ENCODE results near the gene RPS19BP1. TPM values are rescaled to one million over a fixed set of nuclear protein-coding genes. Genes with fewer than 3 reads are reported as not detected.

Gene RPS19BP1
- total RNA-seq, 2 donors from 2014 or later: 65.5 to 70.3 TPM

DNA sequence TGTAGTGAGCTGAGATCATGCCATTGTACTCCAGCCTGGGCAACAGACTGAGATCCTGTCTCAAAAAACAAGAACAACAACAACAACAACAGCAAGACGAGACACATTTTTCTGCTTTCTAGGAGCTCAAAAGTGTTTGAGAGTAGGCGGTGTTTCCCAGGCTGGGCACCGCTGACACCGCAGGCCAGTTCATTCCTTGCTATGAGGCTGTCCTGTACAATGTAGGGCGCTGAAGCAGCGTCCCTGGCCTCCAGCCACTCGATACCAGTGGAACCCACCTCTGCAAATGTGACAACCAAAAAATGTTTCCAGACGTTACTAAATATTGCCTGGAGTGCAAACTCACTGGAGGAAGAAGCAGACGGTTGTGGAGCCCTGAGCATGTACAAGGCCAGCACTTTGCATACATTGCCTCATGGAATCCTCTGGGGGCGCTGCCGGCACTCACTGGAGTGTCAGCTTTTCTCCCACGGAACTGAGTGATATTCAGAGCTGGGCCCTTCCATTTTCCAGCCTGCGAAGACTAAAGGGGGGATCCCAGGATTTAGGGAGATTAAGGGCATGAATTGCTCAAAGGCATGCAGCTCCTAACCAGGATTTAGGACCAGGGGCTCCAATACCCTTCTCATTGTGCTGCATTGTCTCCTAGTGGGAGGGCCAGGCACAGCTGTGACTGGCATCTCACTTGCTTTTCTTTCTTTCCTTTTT is 36.3 kb downstream of the RPS19BP1 start:
- no peaks in the 10 kb centered on the region for H3K9me3 ChIP-seq (ENCODE audit: control insufficient read depth, low read length)
- no peaks in the 10 kb centered on the region for H3K9me3 Mint-ChIP-seq
- H3K9ac ChIP-seq (ENCODE audit: extremely low read depth, low read length, poor library complexity, severe bottlenecking): no peak overlapping the region
- WGBS, 2 experiments (ENCODE audit: insufficient coverage in 1 of 2, insufficient read length in 1 of 2): 61% methylated on average over 11 to 13 of the region's 13 CpGs
- H3K4me3 Mint-ChIP-seq: no peak overlapping the region
- no peaks in the 10 kb centered on the region for H3K36me3 ChIP-seq (ENCODE audit: control insufficient read depth, insufficient read depth, low read length)
- peaks cover 37% of the 10 kb centered on the region for H3K27me3 Mint-ChIP-seq (ENCODE audit: insufficient read depth)
- no peak overlapping the region for H3K27ac ChIP-seq (ENCODE audit: low read depth, low read length)
- H3K27me3 ChIP-seq (ENCODE audit: control insufficient read depth, insufficient read depth, low read length, poor library complexity, severe bottlenecking): no peaks in the 10 kb centered on the region
- TF ChIP-seq, protein P1, sequence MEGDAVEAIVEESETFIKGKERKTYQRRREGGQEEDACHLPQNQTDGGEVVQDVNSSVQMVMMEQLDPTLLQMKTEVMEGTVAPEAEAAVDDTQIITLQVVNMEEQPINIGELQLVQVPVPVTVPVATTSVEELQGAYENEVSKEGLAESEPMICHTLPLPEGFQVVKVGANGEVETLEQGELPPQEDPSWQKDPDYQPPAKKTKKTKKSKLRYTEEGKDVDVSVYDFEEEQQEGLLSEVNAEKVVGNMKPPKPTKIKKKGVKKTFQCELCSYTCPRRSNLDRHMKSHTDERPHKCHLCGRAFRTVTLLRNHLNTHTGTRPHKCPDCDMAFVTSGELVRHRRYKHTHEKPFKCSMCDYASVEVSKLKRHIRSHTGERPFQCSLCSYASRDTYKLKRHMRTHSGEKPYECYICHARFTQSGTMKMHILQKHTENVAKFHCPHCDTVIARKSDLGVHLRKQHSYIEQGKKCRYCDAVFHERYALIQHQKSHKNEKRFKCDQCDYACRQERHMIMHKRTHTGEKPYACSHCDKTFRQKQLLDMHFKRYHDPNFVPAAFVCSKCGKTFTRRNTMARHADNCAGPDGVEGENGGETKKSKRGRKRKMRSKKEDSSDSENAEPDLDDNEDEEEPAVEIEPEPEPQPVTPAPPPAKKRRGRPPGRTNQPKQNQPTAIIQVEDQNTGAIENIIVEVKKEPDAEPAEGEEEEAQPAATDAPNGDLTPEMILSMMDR (conservative IDR thresholded peaks at IDR 0.05): peak; percentile 89
- peaks cover 17% of the 10 kb centered on the region for H3K4me1 Mint-ChIP-seq
- peaks cover 10% of the 10 kb centered on the region for H3K4me1 ChIP-seq (ENCODE audit: control insufficient read depth, insufficient read depth, low read length)
- no peak overlapping the region for H3K27ac Mint-ChIP-seq
- no peaks in the 10 kb centered on the region for H3K36me3 Mint-ChIP-seq (ENCODE audit: low read depth)
- no peak overlapping the region for H3K4me3 ChIP-seq (ENCODE audit: low read length)
- DNase-seq: peak; percentile 90

DNA sequence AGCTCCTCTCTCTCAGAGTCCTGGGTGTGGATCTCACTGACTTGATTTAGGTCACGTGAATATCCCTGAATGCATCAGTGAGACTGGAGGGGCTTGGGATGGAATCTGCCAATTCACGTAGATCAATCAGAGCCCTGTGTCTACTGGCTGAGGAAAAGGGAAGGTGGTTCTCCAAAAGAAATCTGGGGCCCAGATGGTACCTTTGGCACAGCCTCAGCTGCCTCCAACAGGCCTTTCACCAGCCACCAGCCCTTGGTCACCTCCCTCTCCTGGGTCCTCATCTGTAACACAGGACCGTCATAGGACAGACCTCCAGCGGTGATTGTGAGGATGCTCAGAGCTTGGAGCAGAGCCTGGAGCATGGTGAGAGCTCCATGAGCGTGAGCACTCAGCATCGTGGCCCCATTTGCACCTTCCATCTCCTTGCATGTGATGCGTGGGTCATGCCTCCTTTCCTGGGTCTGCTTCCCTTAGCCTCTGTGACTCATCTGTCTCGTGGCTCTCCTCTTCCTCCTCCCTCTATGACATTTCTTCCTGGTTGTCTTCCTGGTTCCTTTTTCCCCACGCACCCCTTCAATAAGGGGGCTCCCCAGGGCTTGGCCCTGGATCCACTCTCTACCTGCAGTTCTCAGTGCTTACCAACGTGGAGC is 38.0 kb downstream of the RPS19BP1 start:
- Histone ChIP-seq H3K36me3 (ENCODE audit: control insufficient read depth, insufficient read depth, low read length) (no peaks in the 10 kb centered on the region), H3K4me3 (ENCODE audit: low read length) (no peak overlapping the region), H3K9me3 (ENCODE audit: control insufficient read depth, low read length) (no peaks in the 10 kb centered on the region), H3K27me3 (ENCODE audit: control insufficient read depth, insufficient read depth, low read length, poor library complexity, severe bottlenecking) (no peaks in the 10 kb centered on the region), H3K4me1 (ENCODE audit: control insufficient read depth, insufficient read depth, low read length) (peaks cover 5% of the 10 kb centered on the region), H3K27ac (ENCODE audit: low read depth, low read length) (no peak overlapping the region), H3K9ac (ENCODE audit: extremely low read depth, low read length, poor library complexity, severe bottlenecking) (no peak overlapping the region)
- peaks cover 32% of the 10 kb centered on the region for H3K27me3 Mint-ChIP-seq (ENCODE audit: insufficient read depth)
- H3K27ac Mint-ChIP-seq: no peak overlapping the region
- no peaks in the 10 kb centered on the region for H3K36me3 Mint-ChIP-seq (ENCODE audit: low read depth)
- 85 to 86% methylated on average over 8 to 10 of the region's 10 CpGs for WGBS, 2 experiments (ENCODE audit: insufficient coverage in 1 of 2, insufficient read length in 1 of 2)
- no peak for DNase-seq
- TF ChIP-seq, protein P1 (conservative IDR thresholded peaks at IDR 0.05): no peak
- peaks cover 8% of the 10 kb centered on the region for H3K4me1 Mint-ChIP-seq
- no peak overlapping the region for H3K4me3 Mint-ChIP-seq
- no peaks in the 10 kb centered on the region for H3K9me3 Mint-ChIP-seq

DNA sequence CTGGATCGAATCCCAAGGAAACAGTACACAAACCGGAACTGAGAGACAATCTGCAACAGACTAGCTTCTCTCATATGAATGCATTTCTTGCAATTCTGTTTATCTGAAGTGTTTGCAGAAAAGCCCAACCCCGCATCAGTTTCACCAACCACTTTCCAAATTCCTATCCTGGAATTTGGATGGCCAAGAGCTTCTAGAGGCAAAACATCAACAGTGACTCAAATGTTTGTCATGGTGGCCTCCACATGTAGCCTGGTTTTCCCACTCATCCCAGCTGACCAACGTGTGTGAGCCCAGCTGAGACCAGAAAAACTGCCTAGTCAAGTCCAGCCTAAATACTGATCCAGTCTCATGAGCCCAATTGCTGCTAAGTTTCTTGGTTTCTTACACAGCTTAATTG is 38.8 kb downstream of the RPS19BP1 start:
- H3K36me3 Mint-ChIP-seq (ENCODE audit: low read depth): no peaks in the 10 kb centered on the region
- H3K9me3 Mint-ChIP-seq: no peaks in the 10 kb centered on the region
- H3K4me3 Mint-ChIP-seq: no peak overlapping the region
- DNase-seq: no peak
- 72 to 80% methylated on average over 4 of the region's 4 CpGs for WGBS, 2 experiments (ENCODE audit: insufficient coverage in 1 of 2, insufficient read length in 1 of 2)
- no peak overlapping the region for H3K27ac Mint-ChIP-seq
- H3K27me3 ChIP-seq (ENCODE audit: control insufficient read depth, insufficient read depth, low read length, poor library complexity, severe bottlenecking): no peaks in the 10 kb centered on the region
- no peaks in the 10 kb centered on the region for H3K9me3 ChIP-seq (ENCODE audit: control insufficient read depth, low read length)
- H3K27ac ChIP-seq (ENCODE audit: low read depth, low read length): no peak overlapping the region
- TF ChIP-seq, protein P1 (conservative IDR thresholded peaks at IDR 0.05): no peak
- H3K4me1 Mint-ChIP-seq: peaks cover 3% of the 10 kb centered on the region
- no peak overlapping the region for H3K4me3 ChIP-seq (ENCODE audit: low read length)
- H3K4me1 ChIP-seq (ENCODE audit: control insufficient read depth, insufficient read depth, low read length): peaks cover 5% of the 10 kb centered on the region
- H3K9ac ChIP-seq (ENCODE audit: extremely low read depth, low read length, poor library complexity, severe bottlenecking): no peak overlapping the region
- no peaks in the 10 kb centered on the region for H3K36me3 ChIP-seq (ENCODE audit: control insufficient read depth, insufficient read depth, low read length)
- H3K27me3 Mint-ChIP-seq (ENCODE audit: insufficient read depth): peaks cover 25% of the 10 kb centered on the region
